Subcutaneous adipose tissue (tissue), 4 donors: ENCODE measurements around the gene FREM2. TPM values are rescaled to one million over a fixed set of nuclear protein-coding genes. Genes with fewer than 3 reads are reported as not detected.

Experiments
- total RNA-seq, 4 donors: library from RNA; depleted of rRNA; stranded (reverse); fragments of >200 nt; gene quantifications; one replicate each; pipeline ENCODE4 v1.1.0, GENCODE V29; 2016
- TF ChIP-seq, protein P1 (sequence below): fragments of 450-650 bp; IDR thresholded peaks from one replicate; pipeline ENCODE4 v1.5.1; 2016; ENCODE audit warnings: low read depth, mild to moderate bottlenecking, control low read depth, antibody characterized with exemption, moderate library complexity

FREM2 gene
- total RNA-seq, 4 donors from 2014 or later = under 0.01 to 2.9 (median 0.09) TPM

DNA sequence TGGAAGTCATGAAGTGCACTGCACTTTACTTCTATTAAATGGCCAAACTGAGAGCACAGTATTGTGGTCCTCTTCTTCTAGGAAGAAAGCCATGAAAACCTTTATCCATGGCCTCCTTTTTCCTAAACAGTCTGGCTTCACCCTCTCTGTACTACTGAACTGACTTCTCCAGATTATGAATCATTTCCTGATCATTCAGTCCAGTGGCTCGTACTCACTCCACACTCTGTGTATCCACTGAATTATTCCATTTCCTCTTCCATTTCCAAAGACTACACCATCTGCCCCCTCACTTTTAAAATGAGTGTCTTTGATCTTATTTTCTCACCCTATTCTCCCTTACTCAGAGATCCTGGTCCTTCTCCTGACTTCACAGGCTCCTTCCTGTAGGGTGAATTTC lies 29.7 kb upstream of the FREM2 start:
- TF ChIP-seq, protein P1, sequence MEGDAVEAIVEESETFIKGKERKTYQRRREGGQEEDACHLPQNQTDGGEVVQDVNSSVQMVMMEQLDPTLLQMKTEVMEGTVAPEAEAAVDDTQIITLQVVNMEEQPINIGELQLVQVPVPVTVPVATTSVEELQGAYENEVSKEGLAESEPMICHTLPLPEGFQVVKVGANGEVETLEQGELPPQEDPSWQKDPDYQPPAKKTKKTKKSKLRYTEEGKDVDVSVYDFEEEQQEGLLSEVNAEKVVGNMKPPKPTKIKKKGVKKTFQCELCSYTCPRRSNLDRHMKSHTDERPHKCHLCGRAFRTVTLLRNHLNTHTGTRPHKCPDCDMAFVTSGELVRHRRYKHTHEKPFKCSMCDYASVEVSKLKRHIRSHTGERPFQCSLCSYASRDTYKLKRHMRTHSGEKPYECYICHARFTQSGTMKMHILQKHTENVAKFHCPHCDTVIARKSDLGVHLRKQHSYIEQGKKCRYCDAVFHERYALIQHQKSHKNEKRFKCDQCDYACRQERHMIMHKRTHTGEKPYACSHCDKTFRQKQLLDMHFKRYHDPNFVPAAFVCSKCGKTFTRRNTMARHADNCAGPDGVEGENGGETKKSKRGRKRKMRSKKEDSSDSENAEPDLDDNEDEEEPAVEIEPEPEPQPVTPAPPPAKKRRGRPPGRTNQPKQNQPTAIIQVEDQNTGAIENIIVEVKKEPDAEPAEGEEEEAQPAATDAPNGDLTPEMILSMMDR = no peak

- TF ChIP-seq, protein P1 = no peak
These were observed 28.0 kb upstream of the FREM2 start for GRCh38 chr13:38658906-38659305.

DNA sequence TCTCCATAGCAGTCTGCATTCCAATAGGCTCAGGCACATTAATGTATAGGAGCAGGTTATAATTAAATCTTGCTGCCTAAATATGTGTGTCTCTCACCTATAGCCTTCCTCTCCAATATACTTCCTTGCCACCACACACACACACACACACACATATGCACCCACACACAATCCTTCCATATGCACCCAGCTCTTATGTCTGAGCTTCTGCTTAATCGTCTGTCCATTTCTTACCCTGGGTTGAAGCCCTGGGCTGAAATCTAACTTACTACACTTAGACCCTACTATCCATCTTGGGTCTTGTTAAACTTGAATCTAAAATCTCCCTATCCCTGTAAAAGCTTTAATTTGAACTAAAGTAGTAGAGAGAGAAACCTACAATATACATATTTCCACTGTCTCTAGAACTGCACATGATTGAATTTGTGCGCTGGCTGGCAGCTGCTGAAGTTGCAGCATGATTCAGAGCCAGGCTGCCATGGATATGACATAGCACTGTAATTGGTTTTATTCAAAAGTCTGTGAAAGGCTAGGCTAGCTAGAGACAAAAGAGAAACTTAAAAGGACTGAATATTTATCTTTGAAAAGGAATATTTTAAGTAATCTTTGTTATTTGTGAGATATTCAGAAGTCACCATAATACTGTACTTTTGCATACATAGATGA lies 25.7 kb upstream of the FREM2 start:
- TF ChIP-seq, protein P1 = no peak

- TF ChIP-seq, protein P1 = no peak
These were observed 24.5 kb upstream of the FREM2 start for GRCh38 chr13:38662362-38662761.

GRCh38 chr13:38664906-38665305 lies 22.0 kb upstream of the FREM2 start:
- TF ChIP-seq, protein P1 = no peak

- TF ChIP-seq, protein P1 = no peak
These were observed 19.3 kb upstream of the FREM2 start for GRCh38 chr13:38667526-38668109.

DNA sequence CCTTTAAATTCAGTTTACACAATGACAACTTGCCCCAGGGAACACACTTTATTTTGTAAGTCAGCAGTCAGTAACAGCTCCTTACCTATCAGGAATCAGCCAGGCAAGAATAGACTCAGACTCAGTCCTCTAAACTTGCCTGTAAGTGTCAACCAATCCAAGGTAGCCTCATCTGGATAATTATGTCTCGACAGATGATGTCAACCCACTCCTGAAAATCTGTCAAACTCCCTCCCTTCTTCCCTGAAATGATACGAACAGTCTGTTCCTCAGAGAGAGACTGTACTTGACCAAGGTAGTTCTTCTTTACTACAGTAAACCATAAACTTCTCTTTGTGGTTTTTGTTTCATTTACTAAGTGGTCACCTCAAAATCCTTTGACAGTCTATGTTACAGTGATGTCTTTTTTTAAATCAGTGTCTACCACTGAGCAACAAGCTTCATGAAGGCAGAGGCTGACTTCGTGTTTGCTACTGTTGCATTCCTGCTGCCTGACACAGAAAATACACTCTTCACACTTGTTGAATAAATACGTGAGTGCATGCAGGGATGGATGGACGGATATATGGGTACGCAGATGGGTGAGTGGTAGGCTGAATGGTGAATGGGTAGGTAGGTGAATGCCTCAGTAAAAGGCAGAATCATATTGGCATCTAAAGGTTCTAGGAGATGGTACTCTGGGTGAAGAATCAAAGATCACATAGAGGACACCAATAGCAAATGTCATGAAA lies 17.5 kb upstream of the FREM2 start:
- TF ChIP-seq, protein P1 = no peak
